HCT116 (cell line): Measurements from ENCODE around the gene HDAC8. TPM values are rescaled to one million over a fixed set of nuclear protein-coding genes. Genes with fewer than 3 reads are reported as not detected.

Source experiments
- ATAC-seq: fragments of 200-7000 bp; cut with Tn5 transposase; 2 replicates; pipeline ENCODE4 v1.9.1; 2020; ENCODE audit warnings: mild to moderate bottlenecking, moderate library complexity
- BruUV-seq: library from RNA; stranded (reverse); fragments of 400-500 nt; replicated peaks from 2 replicates; lab custom pipeline; 2021; lab: Mats Ljungman, UMichigan
- CTCF ChIA-PET: fragments of 300-600 bp; sonication (Branson Sonifier 250); formaldehyde crosslinking; loops from one replicate; lab custom pipeline; 2021; ENCODE audit warnings: antibody characterized with exemption; lab: Charles Lee
- POLR2A ChIA-PET: fragments of 300-600, 350-600 bp; sonication (Branson Sonifier 250); formaldehyde crosslinking; loops from one replicate; lab custom pipeline; 2021; ENCODE audit warnings: antibody characterized with exemption; lab: Charles Lee
- RAD21 ChIA-PET, 2 experiments: fragments of 300-600 bp; sonication (Branson Sonifier 250); formaldehyde crosslinking; loops; one replicate each; lab custom pipeline; 2023; ENCODE audit warnings: low total read pairs in 2 of 2; ENCODE audit not compliant: uncharacterized antibody in 2 of 2, unreplicated experiment in 2 of 2, low non-redundant PET in 1 of 2; lab: Charles Lee
- DNase-seq: peaks from one replicate; pipeline ENCODE4 v3.0.0-alpha.2; 2010; ENCODE audit warnings: low read depth, low spot score
- H2AFZ ChIP-seq: fragments of 200-600 bp; shearing (Covaris generic), sonication (generic); 2 replicates; pipeline ENCODE4 v1.6.1; 2017; ENCODE audit warnings: low read depth, mixed run types, mixed read lengths, antibody characterized with exemption, low read length; ENCODE audit not compliant: poor library complexity, severe bottlenecking
- H3K27ac ChIP-seq: 2 replicates; pipeline ENCODE4 v1.5.1; 2012; ENCODE audit warnings: low read depth, low read length
- H3K27me3 ChIP-seq: fragments of 200-600 bp; sonication (generic); 2 replicates; pipeline ENCODE4 v1.6.1; 2016; ENCODE audit warnings: mixed run types, low read length, mixed read lengths; ENCODE audit not compliant: insufficient read depth
- H3K36me3 ChIP-seq, 2 experiments: fragments of 200-500 bp in 1 of 2; fragments of 200-600 bp in 1 of 2; sonication (Bioruptor generic) in 1 of 2; sonication (generic) in 1 of 2; 2 replicates each; pipeline versions ENCODE4 v1.5.1 to v1.6.1; 2014 to 2016; ENCODE audit warnings: low read length in 2 of 2, inconsistent platforms in 1 of 2, mixed read lengths in 1 of 2, mixed run types in 1 of 2; ENCODE audit not compliant: insufficient read depth in 2 of 2, control insufficient read depth in 1 of 2
- H3K4me1 ChIP-seq, 2 experiments: fragments of 200-600 bp in 1 of 2; sonication (generic) in 1 of 2; 2 replicates each; pipeline versions ENCODE4 v1.5.1 to v1.6.1; 2012 to 2017; ENCODE audit warnings: low read length in 2 of 2, inconsistent platforms in 1 of 2, mild to moderate bottlenecking in 1 of 2, mixed read lengths in 1 of 2, mixed run types in 1 of 2, moderate library complexity in 1 of 2; ENCODE audit not compliant: insufficient read depth in 2 of 2, control insufficient read depth in 1 of 2
- H3K4me2 ChIP-seq: fragments of 200-600 bp; sonication (generic); 2 replicates; pipeline ENCODE4 v1.6.1; 2017; ENCODE audit warnings: mixed run types, low read length, mixed read lengths
- H3K4me3 ChIP-seq, 2 experiments: fragments of 200-600 bp in 1 of 2; sonication (generic) in 1 of 2; replicated peaks in 1 of 2; 2 replicates each; pipeline ENCODE4 v1.5.1; 2011 to 2016; ENCODE audit warnings: low read length in 2 of 2, control low read depth in 1 of 2, low read depth in 1 of 2, mild to moderate bottlenecking in 1 of 2, mixed read lengths in 1 of 2, mixed run types in 1 of 2
- H3K79me2 ChIP-seq: fragments of 200-600 bp; sonication (generic); 2 replicates; pipeline ENCODE4 v1.6.1; 2017; ENCODE audit warnings: mild to moderate bottlenecking, mixed run types, low read length, moderate library complexity, mixed read lengths; ENCODE audit not compliant: insufficient read depth
- H3K9ac ChIP-seq: fragments of 200-600 bp; sonication (generic); 2 replicates; pipeline ENCODE4 v1.6.1; 2016; ENCODE audit warnings: low read length, mixed read lengths
- H3K9me2 ChIP-seq: fragments of 200-600 bp; sonication (generic), shearing (Covaris generic); 2 replicates; pipeline ENCODE4 v1.6.1; 2017; ENCODE audit warnings: mixed run types, mild to moderate bottlenecking, moderate library complexity; ENCODE audit not compliant: insufficient read depth
- H3K9me3 ChIP-seq, 2 experiments: fragments of 200-500 bp in 1 of 2; fragments of 200-600 bp in 1 of 2; sonication (Bioruptor generic) in 1 of 2; sonication (generic) in 1 of 2; 2 replicates each; pipeline ENCODE4 v1.6.1; 2014 to 2017; ENCODE audit warnings: low read length in 2 of 2, mixed read lengths in 2 of 2, inconsistent platforms in 1 of 2, low read depth in 1 of 2, mild to moderate bottlenecking in 1 of 2, mixed run types in 1 of 2, moderate library complexity in 1 of 2; ENCODE audit not compliant: control insufficient read depth in 1 of 2, insufficient read depth in 1 of 2
- H4K20me1 ChIP-seq: fragments of 200-600 bp; sonication (generic), shearing (Covaris generic); 2 replicates; pipeline ENCODE4 v1.6.1; 2017; ENCODE audit warnings: mixed run types, mild to moderate bottlenecking, moderate library complexity; ENCODE audit not compliant: insufficient read depth
- CBX3 ChIP-seq: IDR thresholded peaks from 2 replicates; pipeline ENCODE4 v1.6.1; 2012; ENCODE audit warnings: low read depth
- CTCF ChIP-seq, 3 experiments: fragments of 200-600 bp in 1 of 3; sonication (generic) in 1 of 3; IDR thresholded peaks in 2 of 3; conservative IDR thresholded peaks in 1 of 3; 2 replicates each; pipeline ENCODE4 v1.5.1; 2012 to 2017; ENCODE audit warnings: low read depth in 2 of 3, low read length in 2 of 3, antibody characterized with exemption in 1 of 3, borderline replicate concordance in 1 of 3, control low read depth in 1 of 3, mild to moderate bottlenecking in 1 of 3, mixed read lengths in 1 of 3, mixed run types in 1 of 3, moderate library complexity in 1 of 3; ENCODE audit not compliant: insufficient read depth in 1 of 3
- EGR1 ChIP-seq: IDR thresholded peaks from 2 replicates; pipeline ENCODE4 v1.6.1; 2012; ENCODE audit warnings: low read depth
- EZH2 ChIP-seq: fragments of 200-600 bp; sonication (generic); IDR thresholded peaks from 2 replicates; pipeline ENCODE4 v1.6.1; 2017; ENCODE audit warnings: antibody characterized with exemption, mixed run types
- FOSL1 ChIP-seq: IDR thresholded peaks from 2 replicates; pipeline ENCODE4 v1.6.1; 2012; ENCODE audit warnings: low read depth
- JUND ChIP-seq: IDR thresholded peaks from 2 replicates; pipeline ENCODE4 v1.6.1; 2012
- POLR2A ChIP-seq: IDR thresholded peaks from 2 replicates; pipeline ENCODE4 v1.7.0; 2011; ENCODE audit warnings: borderline replicate concordance; ENCODE audit not compliant: insufficient read depth, insufficient read length; ENCODE audit errors: extremely low read depth
- POLR2AphosphoS5 ChIP-seq: IDR thresholded peaks from 2 replicates; pipeline ENCODE4 v1.6.1; 2011; ENCODE audit warnings: mild to moderate bottlenecking, low read depth, low read length, moderate library complexity
- RAD21 ChIP-seq: IDR thresholded peaks from 2 replicates; pipeline ENCODE4 v1.6.1; 2012; ENCODE audit warnings: low read depth, mild to moderate bottlenecking
- SIN3A ChIP-seq: IDR thresholded peaks from 2 replicates; pipeline ENCODE4 v1.6.1; 2012; ENCODE audit warnings: low read depth
- TCF7L2 ChIP-seq: IDR thresholded peaks from 2 replicates; pipeline ENCODE4 v1.7.0; 2011; ENCODE audit warnings: borderline replicate concordance, inconsistent platforms; ENCODE audit not compliant: insufficient read depth, insufficient read length; ENCODE audit errors: extremely low read depth
- YY1 ChIP-seq: IDR thresholded peaks from 2 replicates; pipeline ENCODE4 v1.6.1; 2011; ENCODE audit warnings: low read length, low read depth, moderate library complexity, mild to moderate bottlenecking; ENCODE audit not compliant: insufficient replicate concordance; ENCODE audit errors: extremely low read depth
- ZNF274 ChIP-seq: fragments of 200-500 bp; sonication (Bioruptor generic); IDR thresholded peaks from 2 replicates; pipeline ENCODE4 v1.6.1; 2014; ENCODE audit warnings: mild to moderate bottlenecking, low read depth, low read length, inconsistent platforms
- intact Hi-C: fragments of 100-400 bp; cut with micrococcal nuclease; formaldehyde crosslinking; loops from 2 replicates; pipeline ENCODE4 v1.10.0; 2022
- total RNA-seq: library from RNA; stranded (reverse); gene quantifications from one replicate; pipeline ENCODE4 v1.2.1, GENCODE V29; 2021; ENCODE audit not compliant: unreplicated experiment
- TF ChIP-seq, protein P1 (sequence below): IDR thresholded peaks from 2 replicates; pipeline ENCODE4 v1.6.1; 2012
- TF ChIP-seq, protein P2 (sequence below): IDR thresholded peaks from 2 replicates; pipeline ENCODE4 v1.6.1; 2012; ENCODE audit warnings: low read depth

Gene HDAC8
- total RNA-seq, 1 experiment from 2014 or later: 24.1 TPM

- Histone ChIP-seq H3K79me2 (no peaks in the 10 kb centered on the region), H3K27me3 (no peaks in the 10 kb centered on the region; the same call in 1 of the 2 replicates), H3K4me3 (no peak overlapping the region), H3K9ac (no peak overlapping the region), H3K4me2 (no peak overlapping the region), H3K4me1 (no peaks in the 10 kb centered on the region; a peak in 1 of 4 replicates), H2AFZ (no peak overlapping the region), H3K9me2 (no peaks in the 10 kb centered on the region), H3K9me3 (no peaks in the 10 kb centered on the region), H3K27ac (no peak overlapping the region), H4K20me1 (no peaks in the 10 kb centered on the region), H3K36me3 (no peaks in the 10 kb centered on the region)
- ChIA-PET CTCF (no interaction called here), RAD21 (no interaction called here), POLR2A (no interaction called here)
- ATAC-seq (no peak), DNase-seq (no peak)
- no peak for TF ChIP-seq EGR1
- no peak for TF ChIP-seq EZH2
- TF ChIP-seq SIN3A: no peak
- TF ChIP-seq, protein P1, sequence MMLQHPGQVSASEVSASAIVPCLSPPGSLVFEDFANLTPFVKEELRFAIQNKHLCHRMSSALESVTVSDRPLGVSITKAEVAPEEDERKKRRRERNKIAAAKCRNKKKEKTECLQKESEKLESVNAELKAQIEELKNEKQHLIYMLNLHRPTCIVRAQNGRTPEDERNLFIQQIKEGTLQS: no peak
- TF ChIP-seq CBX3: no peak
- no peak for TF ChIP-seq CTCF (IDR thresholded peaks at IDR 0.05 in 2 of 3, conservative IDR thresholded peaks at IDR 0.05 in 1 of 3; ENCODE audit: borderline replicate concordance in 1 of 3, insufficient read depth in 1 of 3, low read depth in 2 of 3, low read length in 2 of 3)
- no peak for TF ChIP-seq YY1
- TF ChIP-seq ZNF274: no peak
- TF ChIP-seq RAD21: no peak
- TF ChIP-seq, protein P2, sequence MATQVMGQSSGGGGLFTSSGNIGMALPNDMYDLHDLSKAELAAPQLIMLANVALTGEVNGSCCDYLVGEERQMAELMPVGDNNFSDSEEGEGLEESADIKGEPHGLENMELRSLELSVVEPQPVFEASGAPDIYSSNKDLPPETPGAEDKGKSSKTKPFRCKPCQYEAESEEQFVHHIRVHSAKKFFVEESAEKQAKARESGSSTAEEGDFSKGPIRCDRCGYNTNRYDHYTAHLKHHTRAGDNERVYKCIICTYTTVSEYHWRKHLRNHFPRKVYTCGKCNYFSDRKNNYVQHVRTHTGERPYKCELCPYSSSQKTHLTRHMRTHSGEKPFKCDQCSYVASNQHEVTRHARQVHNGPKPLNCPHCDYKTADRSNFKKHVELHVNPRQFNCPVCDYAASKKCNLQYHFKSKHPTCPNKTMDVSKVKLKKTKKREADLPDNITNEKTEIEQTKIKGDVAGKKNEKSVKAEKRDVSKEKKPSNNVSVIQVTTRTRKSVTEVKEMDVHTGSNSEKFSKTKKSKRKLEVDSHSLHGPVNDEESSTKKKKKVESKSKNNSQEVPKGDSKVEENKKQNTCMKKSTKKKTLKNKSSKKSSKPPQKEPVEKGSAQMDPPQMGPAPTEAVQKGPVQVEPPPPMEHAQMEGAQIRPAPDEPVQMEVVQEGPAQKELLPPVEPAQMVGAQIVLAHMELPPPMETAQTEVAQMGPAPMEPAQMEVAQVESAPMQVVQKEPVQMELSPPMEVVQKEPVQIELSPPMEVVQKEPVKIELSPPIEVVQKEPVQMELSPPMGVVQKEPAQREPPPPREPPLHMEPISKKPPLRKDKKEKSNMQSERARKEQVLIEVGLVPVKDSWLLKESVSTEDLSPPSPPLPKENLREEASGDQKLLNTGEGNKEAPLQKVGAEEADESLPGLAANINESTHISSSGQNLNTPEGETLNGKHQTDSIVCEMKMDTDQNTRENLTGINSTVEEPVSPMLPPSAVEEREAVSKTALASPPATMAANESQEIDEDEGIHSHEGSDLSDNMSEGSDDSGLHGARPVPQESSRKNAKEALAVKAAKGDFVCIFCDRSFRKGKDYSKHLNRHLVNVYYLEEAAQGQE: no peak
- TF ChIP-seq JUND: no peak
- TF ChIP-seq FOSL1: no peak
- TF ChIP-seq TCF7L2: no peak
- no peak for TF ChIP-seq POLR2A
- TF ChIP-seq POLR2AphosphoS5: no peak
- no TSS peak for BruUV-seq
- intact Hi-C loops: loop anchor here (10.0 kb wide), 1 partner anchor 243 kb away; no protein-coding TSS in a partner anchor
Measured at GRCh38 chrX:72301781-72302180, 270.9 kb downstream of the HDAC8 start.
